Stimulated activated CD4-positive, alpha-beta T cell treated with anti-CD3 and anti-CD28 coated beads, Interleukin-4, amount 100 ng/mL, for 1 hour (primary cell): Measurements from ENCODE around the gene KDM4D.
"Not testable (repeated sequence)": the region's sequence is repeated elsewhere in the genome, so short reads cannot be mapped to it uniquely, and the experiment has no call there.

Source experiments
- DNase-seq: peaks from one replicate; pipeline ENCODE4 v3.0.0-alpha.2; 2020

The KDM4D gene

DNA sequence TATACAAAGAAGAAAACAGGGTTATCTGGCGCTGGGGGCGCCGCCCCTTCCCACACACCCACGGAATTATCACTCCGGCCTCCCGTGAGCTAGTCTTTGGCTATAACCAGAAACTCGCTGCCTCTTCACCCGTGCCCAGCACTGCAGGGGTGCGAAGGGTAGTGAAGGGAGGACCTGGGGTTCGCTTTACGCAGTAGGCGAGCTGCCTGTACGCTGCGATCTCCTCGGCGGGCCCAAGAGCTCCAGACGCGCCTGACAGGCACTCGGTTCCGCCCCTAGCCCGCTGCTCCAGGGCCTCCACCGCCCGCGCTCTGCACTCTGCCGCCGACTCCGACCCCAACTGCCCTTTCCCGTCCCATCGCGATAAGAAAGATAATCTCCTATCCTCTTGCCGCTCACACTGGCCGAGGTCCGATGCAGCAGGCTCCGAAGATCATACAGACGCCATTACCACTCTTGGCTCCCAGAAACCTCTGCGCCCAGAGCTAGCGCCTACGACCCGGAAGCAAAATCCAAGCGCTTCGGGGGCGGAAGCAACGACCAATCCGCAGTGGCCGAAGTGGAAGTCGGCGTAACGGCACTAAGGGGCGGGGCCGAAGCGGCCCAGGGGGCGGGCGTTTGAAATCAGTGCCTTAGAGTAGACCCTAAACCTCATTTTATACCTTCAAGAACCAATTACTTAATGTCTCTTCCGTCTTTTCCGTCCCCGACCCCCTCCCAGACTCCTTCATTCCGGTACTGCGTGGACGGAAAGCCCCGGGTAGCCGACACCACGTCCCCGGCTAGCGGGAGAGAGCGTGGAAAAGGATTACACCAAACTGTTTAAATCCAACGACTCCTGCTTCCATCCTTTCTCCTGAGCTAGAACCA is at the start of gene KDM4D, which contains the start of gene CWC15:
KDM4D (plus strand) TSS at position 611 of the 870 bp plus-strand sequence. CDS start 23,664 bp downstream, outside the sequence.
CWC15 (minus strand) TSS at position 458 of the 870 bp plus-strand sequence. CDS start 1,371 bp downstream, outside the sequence.
- peak; percentile 94 for DNase-seq

DNA sequence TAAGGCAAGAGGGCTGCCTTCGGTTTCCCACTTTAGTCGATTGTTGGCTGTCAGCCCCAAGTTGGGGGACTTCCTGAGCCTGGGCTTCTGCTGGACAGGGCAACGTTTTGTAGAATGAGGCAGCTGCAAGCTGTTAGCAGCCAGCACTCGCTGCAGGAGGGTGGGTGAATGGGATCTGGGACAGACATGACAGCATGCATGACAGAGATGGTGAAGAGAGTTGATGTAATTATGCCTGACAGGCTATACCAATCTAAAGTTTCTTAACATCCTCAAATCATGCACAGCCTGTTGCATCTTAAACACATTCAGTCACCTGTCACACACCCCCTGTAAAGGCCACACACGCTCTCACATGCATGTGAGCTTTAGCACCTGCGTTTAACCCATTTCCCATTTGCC is 49.3 kb upstream of the KDM4D start:
- no peak for DNase-seq

DNA sequence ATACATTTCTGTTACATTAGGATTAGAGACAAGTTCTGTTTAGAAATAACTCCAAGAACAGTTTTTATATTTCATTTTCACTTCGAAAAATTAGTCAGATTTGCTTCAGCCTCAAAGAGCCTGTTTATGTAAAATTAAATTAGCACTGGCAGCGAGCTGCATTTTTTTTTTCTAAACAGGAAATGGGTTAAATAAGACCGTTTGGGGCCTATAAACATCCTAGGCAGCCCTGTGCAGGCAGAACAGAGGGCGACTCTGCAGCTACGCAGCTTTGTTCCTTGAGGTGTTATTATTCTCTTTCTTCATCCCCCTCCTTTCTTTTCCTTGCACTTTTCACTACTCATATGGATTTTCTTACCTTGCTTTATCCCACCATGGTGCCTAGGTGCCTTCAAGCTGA is 48.9 kb upstream of the KDM4D start:
- no peak for DNase-seq

DNA sequence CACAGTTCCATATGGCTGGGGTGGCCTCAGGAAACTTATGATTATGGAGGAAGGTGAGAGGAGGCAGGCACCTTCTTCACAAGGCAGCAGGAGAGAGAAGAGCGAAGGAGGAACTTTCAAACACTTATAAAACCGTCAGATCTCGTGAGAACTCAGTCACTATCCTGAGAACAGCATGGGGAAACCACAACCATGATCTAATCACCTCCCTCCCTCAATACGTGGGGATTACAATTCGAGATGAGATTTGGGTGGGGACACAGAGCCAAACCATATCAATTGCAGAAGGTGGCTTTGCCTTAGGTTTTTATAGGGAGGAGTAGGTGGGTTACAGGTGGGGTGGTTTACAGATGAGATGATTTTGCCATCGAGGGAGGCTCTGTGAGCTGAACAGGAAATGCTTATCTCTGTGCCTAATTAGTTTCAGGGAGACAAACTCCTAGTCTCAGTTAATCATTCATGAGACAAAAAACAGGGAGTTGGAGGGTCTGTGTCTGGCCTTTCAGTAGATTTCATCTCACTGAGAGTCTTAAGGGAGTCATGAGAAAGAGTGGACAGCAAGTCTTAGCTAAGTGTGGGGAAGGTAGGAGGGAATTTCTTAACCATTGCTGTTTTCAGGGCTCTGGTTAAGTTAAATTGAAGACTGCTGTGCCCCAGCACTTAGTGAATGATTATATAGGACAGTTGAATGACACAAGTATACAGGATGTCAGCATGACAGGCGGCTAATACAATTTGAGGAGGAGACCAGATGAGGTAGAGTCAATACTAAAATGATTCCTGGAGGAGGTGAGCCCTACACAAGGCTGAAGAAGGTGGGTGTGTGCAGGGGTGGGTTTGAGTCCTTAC is 47.9 kb upstream of the KDM4D start:
- no peak for DNase-seq

DNA sequence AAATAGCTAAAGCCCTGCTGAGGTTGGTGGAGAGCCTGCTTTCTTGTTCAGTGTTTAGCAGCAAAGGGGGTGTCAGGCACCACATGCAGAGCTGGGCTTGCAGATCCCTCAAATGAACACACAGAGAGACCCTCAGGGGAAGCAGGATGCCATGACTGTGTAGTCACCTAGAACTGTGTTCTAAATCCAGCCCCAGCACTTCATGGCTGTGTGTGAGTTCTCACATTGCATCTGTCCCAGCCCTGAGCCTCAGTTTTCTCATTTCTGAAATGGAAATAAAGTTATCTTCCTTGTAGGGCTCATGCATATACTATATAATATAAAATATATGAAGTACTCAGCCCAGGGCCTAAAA is 47.3 kb upstream of the KDM4D start:
- DNase-seq, result no peak

DNA sequence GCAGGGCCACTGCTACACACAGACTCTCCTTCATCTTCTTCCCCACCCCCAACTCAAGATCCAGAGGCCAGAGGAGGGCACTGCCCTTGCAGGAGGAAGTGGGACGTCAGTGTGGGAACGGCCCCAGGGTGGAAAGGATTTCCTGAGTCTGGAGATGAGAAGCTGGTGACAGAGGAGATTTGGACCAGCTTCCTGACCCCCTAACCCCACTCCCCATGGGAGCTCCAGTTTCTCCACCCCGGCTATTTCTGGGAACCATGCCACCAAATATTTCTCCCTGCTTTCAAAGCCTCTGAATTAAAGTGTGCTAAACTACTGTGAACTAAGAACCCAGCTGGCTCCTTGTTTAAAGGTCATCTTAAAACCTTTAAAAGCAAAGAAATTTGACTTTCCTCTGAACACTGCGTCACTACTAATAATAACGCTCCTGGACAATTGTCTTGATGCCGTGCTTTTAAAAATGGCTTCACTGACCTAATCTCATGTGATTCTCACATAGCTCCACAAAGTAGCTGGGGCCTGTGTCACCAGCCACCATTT is 46.7 kb upstream of the KDM4D start:
- DNase-seq, result no peak

DNA sequence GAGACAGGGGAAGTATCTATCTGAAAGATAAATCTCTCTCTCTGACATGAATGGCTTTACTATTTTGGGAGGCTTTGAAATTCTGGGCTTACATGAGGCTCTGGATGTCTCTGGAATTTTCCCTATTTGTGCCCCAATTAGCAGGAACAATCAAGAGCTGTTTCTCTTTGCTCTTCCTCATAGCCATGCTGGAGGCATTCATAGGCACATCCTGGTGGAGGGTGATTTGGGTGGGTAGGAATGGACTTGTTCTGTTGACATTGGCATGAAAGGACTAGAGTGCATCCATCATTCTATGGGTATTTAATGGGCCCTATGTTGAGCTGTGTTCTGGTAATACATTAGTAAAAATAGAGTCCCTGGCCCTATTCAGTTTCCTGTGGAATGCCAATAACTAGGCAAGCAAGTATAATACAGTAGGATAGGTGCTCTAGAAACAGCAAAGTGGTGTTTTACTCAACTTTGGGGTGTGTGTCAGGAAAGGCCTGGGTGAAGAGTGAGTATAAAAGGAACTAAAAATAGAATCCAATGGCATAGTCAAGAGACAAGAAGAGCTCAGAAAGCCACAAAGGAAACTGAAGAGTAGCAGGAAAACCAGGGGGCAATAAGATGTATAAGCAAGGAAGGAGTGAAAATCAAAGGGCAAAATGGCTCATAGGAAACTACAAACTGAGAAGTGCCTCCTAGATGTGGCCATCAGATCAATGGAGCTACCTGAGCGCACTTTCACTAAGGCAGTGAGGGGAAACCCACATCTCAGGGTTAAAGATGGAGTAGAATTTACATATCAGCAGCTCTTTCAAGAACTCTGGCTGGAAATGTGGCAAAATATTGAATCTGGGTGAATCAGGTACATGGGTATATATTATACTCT is 45.2 kb upstream of the KDM4D start:
- DNase-seq, result no peak

DNA sequence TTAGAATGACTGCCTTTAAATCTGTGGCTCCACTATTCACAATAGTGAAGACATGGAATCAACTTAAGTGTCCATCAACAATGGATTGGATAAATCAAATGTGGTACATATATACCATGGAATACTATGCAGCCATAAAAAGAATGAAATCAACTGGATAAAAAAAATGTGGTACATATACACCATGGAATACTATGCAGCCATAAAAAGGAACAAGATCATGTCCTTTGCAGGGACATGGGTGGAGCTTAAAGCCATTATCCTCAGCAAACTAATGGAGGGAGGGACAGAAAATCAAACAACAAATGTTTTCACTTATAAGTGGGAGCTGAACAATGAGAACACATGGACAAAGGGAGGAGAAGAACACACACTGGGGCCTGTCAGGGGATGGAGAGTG is 41.4 kb upstream of the KDM4D start:
- not testable (repeated sequence) for DNase-seq

DNA sequence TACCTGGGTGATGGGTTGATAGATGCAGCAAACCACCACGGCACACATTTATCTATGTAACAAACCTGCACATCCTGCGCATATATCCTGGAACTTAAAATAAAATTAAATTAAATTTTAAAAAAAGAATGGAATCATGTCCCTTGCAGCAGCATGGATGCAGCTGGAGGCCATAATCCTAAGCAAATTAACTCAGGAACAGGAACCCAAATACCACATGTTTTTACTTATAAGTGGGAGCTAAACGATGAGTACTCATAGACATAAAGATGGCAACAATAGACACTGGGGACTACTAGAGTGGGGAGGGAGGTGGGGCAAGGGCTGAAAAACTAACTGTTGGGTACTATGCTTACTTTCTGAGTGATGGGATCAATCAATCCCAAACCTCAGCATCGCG is 41.0 kb upstream of the KDM4D start:
- no peak for DNase-seq

DNA sequence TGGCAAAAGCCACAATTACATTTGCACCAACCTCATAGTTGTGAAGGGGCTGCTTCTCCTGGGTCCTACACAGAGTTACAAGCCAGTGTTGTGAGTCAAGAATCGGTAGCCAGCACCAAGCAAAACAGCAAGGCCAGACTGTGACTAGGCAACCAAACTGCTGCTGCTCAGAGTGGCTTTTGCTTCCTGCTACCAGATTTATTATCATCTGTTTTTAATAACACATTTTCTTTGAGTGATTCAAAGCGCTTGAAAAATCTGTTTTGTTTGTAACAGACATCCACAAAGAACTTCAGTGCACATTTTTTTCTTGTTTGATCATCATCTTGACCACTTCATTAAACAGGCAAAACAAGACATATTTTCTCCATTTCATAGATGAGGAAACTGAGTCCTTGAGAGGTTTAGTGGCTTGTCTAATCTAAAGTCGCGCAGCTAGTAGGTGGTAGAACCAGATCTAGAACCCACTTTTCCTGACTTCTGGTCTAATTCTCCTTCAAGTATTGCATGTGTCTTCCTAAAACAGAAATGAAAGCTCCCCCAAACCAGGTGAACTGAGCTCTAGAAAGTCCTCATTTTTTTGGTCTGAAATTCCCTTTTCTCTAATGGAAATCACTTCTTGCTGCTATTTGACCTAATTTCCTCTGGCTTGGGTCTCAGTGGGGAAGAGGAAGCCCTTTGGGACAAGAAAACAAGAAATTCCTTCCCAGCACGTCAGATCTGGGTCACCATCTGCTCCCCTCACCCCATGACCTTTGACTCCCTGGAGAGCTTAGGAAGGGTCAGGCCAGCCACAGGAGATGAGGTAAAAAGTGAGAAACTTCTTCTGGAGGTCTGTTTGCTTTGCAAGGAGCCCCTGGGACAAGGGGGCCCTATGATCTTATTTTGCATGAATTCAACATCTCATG is 40.0 kb upstream of the KDM4D start:
- no peak for DNase-seq

DNA sequence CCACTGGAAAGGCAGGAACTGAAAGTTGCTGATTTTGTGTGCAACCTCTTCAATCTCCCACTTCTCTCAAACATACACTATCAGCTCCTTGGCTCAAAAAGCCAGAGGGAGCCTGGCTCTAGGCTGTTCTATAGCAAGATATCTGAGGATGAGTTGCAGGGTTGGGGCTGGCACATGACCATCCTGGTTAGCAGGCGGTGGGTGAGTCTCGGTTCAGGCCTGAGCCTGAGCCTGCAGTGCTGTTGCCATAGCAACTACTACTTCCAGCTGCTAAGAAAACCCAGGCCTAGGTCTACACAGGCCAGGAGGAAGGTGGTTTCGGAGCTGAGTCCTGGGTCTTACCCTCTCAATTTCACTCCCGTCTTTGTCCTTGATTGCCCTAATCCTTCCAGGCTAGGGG is 39.1 kb upstream of the KDM4D start:
- DNase-seq, result no peak

DNA sequence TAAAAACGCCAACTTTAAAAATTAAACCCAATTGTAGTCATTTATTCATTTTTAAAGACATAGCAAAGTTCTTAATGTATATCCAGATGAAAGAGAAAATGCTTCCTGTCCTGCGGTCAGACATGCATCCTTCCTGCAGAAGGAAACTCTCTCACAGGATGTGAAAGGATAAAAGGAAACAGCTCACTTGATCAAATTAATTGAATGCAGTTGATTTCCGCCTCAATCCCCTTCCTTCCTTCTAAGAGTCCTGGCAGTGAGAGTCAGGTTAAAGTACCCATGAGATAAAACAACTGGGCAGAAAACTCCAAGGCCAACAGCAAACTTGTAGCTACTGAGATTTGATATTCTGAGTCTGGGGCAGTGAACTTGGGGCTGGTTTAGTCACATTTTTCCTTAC is 38.7 kb upstream of the KDM4D start:
- no peak for DNase-seq

DNA sequence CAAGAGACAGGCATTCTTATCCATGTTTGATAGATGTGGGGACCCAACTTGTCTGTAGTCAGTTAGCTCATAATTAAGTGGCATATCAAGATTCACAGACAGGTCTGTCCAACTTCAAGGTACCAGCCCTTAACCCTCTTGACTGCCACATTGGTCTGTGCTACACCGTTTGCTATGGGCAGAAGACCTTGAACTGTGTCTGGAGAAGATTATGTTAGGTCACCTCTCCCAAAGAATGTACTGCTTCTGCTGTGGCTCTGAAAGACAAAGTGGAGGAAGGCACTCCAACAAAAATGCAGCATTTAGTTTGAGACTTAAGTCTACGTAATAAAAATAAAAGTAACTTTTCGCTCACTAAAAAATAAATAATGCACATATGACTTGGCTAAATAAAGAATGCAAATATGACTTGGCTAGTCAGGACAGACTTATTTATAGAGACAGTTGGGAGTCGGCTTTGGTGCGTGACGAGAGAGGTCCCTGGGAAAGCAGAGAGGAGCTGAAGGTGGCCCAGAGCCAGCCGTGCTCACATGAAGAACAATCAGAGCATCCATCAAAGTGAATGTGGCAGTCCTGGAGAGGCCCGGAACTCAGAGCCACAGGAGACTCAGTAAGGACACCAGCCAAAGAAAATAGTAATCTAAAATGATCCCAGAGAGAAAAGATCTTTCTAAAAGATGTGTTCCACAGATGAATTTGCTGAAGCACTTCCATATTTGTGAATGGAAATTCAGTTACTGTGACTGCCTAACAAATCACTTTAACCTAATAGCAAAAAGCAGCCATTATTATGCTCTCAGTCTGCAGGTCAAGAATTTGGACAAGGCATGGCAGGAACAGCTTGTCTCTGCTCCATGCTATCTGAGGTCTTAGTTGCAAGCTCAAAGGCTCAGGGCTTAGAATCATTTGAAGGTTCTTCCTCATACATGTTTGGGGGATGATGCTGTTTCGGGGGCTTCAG is 35.1 kb upstream of the KDM4D start:
- no peak for DNase-seq

DNA sequence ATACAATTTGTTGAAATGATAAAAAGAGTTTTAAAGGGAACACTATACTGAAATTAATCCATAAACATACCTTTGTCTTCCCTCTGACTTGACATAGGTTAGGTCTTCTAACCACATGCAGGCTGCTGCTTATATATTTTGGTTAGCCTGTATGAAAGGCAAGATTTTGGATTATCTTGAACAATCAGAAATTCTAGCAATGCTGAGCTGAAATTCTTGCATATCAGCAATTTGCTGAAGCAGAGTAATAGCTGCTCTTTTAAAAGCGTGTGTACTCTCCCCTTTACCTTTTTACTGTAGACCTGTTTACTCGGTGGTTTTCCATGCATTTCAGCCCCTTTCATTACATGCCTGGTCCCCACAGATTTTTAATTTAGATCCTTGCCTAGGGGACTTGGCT is 34.2 kb upstream of the KDM4D start:
- no peak for DNase-seq

DNA sequence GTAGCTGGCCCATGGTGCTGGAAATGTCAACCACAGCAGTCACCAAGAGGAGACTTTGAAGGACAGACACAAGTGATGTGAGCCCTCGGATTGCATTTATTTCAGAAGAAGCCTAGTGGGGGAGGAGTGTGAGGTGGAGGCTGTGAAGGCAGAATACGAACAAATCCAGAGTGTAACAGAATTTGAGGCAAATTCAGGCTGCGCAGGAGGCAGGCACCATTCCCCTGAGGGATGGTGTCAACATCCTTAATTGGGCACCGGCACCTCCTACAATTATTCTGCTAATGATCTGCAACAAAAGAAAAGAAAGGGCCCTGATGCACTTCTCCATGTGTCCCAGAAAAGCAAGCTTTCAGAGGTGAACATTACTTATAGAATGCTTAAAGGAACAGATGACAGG is 32.4 kb upstream of the KDM4D start:
- DNase-seq, result no peak

DNA sequence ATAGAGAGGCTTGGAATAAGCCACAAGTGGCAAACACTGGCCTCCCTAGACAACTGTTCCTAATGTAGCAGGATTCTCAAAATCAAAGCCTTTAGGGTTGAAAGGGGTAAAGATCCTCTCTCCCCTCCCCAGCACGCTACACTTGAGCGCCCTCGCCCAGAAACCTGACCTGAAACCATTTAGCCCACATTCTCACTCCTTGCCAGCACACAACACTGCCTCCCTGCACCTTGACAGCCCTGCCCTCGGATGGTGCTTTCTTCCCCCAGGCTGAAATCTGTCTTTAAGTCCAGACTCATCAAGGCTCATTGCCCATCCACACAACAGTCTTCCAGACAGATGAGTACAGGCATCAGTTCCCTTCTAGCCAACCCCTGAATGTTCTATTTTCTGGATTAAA is 26.7 kb upstream of the KDM4D start:
- DNase-seq, result no peak

DNA sequence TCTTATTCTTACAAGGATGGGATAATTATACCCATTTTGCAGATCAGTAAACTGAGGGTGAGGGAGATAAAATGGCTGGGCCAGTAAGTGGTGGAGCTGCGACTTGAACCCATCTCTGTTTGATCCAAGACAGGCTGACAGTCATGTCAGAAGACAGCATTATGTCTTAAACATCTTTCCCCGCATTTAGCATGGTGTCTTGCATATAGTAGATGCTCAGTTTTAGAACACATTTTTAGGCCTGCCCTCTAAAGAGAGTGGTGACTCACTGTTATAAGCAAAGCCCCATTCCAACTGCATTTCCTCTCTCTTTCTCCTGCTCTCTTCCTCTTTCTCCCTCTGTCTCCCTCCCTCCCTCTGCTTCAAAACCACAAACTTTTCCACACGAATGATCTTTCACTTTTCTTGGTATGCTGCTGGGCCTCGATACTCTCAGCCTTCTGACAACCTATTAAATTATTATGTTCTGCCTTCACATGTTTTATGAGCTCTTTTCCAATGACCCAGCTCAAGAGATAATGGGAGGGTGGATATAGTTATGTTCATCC is 25.4 kb upstream of the KDM4D start:
- no peak for DNase-seq

DNA sequence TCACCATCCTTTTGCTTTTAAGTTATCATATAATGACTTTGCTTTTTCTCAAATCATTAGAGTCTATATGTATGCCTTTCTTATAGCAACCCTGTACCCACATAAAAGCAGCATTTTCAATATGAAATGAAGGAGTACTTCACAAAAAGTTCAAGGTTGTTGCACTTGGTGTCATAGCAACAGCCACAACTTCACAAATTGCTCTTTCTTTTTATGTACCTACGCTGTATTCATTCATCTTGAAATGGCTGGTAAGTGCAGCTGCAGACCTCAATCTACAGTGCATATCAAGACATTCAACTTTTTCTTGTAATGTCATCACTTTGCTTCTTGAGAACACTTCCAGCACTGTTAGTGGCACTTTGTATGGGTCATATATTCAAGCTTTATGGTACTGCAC is 18.8 kb upstream of the KDM4D start:
- DNase-seq, result no peak

DNA sequence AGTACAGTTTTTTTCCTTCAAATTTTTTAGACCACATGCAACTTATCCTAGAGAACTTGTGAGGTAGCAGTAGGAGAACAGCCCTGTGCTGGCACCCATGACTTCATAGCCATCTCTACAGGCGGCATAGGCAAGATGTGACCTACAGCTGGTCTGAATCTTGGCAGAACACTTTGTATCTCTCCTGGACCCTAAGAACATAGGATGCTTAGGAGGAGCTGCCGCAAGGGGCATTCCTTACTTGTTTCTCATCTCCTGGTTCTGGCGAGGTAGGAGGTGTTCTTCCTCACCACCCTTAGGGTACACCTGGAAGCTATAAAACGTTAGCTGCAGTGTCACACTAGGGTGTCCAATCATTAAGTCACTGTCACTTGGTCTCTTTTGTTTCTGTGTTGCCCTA is 16.5 kb upstream of the KDM4D start:
- no peak for DNase-seq

DNA sequence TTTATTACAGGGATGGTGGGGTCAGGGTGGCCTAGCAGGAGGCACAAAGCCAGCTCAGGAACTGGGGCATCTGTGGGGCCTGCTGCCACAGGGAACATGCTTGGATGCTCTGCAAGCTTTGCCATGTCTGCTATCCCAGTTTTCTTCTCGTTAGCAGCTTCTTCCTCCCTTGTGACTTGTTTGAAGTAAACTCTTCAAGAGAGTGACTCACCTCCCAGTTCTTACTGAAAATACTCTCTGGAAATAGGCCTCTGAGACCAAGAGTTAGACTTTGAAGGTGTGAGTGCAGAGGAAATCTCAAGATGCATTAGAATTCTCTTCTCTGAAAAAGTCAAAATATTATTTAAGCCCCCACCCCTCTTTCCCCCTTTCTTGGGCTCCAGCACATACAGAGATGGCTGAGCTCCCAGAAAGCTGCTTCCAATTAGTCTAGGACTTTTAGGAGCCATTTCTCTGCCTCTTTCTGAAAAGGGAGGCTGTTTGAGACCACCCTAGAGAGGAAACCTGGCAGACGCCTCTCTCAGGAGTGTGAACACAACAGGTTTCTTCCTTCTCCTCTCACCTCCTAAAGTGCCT is 15.3 kb upstream of the KDM4D start:
- DNase-seq, result no peak
